ENCODE measurements around the gene CDC42BPB. TPM values are rescaled to one million over a fixed set of nuclear protein-coding genes. Genes with fewer than 3 reads are reported as not detected.
"Not testable (repeated sequence)": the region's sequence is repeated elsewhere in the genome, so short reads cannot be mapped to it uniquely, and the experiment has no call there.

CDC42BPB gene
- total RNA-seq, 2 donors from 2014 or later = 66.2 to 102 TPM

DNA sequence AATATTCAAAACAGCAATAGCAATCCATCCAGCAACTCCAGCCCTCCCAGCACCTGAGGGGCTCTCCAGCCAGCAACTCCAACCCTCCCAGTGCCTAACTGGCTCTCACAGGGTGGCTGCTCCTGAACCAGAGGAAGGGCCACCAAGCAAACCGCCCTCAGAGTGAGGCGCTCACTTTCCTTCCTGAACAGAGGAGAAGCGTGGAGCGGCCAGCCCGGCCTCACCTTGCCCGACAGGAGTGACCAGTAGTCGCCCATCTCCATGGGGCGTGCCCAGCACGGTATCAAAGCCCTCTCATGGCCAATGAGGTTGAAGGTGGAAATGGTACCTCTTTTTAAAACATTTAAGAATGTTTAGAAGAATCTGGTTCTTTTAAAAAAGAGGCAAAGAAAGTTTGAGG, 27.4 kb downstream of the CDC42BPB start:
- no peak for TF ChIP-seq POLR2A (IDR thresholded peaks at IDR 0.05)
- TF ChIP-seq, protein P1, sequence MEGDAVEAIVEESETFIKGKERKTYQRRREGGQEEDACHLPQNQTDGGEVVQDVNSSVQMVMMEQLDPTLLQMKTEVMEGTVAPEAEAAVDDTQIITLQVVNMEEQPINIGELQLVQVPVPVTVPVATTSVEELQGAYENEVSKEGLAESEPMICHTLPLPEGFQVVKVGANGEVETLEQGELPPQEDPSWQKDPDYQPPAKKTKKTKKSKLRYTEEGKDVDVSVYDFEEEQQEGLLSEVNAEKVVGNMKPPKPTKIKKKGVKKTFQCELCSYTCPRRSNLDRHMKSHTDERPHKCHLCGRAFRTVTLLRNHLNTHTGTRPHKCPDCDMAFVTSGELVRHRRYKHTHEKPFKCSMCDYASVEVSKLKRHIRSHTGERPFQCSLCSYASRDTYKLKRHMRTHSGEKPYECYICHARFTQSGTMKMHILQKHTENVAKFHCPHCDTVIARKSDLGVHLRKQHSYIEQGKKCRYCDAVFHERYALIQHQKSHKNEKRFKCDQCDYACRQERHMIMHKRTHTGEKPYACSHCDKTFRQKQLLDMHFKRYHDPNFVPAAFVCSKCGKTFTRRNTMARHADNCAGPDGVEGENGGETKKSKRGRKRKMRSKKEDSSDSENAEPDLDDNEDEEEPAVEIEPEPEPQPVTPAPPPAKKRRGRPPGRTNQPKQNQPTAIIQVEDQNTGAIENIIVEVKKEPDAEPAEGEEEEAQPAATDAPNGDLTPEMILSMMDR (IDR thresholded peaks at IDR 0.05) = no peak
- ATAC-seq = no peak
- Histone ChIP-seq H3K9me3 (no peaks in the 10 kb centered on the region), H3K4me3 (no peak overlapping the region), H3K27me3 (no peaks in the 10 kb centered on the region), H3K27ac (no peak overlapping the region), H3K4me1 (peaks cover 18% of the 10 kb centered on the region), H3K36me3 (replicated peaks in 1 of 2; ENCODE audit: insufficient read depth in 1 of 2, low read depth in 2 of 2) (no peaks in the 10 kb centered on the region)
- 90 to 95% methylated on average over 9 of the region's 9 CpGs for WGBS, 2 donors
- no peak for DNase-seq
- intact Hi-C loops (cut with DNase I) = no loop called here

DNA sequence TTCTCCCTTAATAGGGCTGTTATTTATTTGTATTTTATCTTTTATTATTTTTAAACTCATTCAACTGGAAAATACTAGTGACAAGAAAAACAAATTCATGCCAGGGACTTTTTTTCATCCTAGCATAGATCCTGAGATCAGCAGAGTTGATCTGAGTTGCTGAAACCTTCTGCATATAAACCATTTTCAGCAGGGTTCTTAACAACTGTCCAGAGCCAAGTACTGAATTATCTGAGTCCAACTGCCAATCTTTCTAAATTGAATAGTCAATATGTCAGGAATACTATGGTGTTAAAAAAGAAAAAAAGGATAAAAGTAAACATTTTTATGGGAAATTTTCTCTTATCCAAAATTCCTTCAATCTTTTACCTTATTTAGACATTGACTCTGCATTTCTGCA, 28.6 kb downstream of the CDC42BPB start:
- H3K4me3 ChIP-seq = no peak overlapping the region
- no peak for TF ChIP-seq POLR2A (IDR thresholded peaks at IDR 0.05)
- TF ChIP-seq, protein P1 (IDR thresholded peaks at IDR 0.05) = no peak
- intact Hi-C loops (cut with DNase I) = no loop called here
- no peaks in the 10 kb centered on the region for H3K27me3 ChIP-seq
- H3K4me1 ChIP-seq = peaks cover 15% of the 10 kb centered on the region
- H3K36me3 ChIP-seq (replicated peaks in 1 of 2; ENCODE audit: insufficient read depth in 1 of 2, low read depth in 2 of 2) = no peaks in the 10 kb centered on the region
- H3K27ac ChIP-seq = no peak overlapping the region
- ATAC-seq = no peak
- DNase-seq = no peak
- no peaks in the 10 kb centered on the region for H3K9me3 ChIP-seq

DNA sequence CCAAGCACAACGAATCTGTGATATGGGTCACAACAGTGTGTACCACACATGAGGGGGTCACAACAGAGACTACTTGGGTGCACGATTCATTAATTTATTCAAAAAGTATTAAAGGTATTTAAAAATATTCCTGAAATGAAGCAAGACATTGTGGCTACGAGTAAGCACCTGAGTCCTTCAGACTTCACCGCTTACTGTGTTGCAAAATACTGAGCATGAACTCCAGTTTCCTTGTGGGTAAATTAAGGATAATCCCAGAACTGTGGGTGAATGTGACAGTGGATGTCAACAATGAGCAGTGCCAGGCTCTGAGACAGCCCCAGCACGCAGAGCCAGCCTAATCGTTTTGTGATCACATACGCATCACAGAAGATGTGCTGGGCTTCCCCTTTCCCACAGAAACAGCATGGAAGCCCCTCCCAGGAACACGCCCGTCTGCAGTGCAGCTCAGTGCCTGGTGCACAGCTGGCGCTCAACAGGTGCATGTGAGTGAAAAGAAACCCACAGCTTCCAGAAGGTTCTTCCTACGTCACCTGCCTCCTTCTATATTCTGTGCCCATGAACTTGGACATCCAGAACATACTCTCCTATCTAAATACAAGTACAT, 29.1 kb downstream of the CDC42BPB start:
- peaks cover 10% of the 10 kb centered on the region for H3K4me1 ChIP-seq
- TF ChIP-seq, protein P1 (IDR thresholded peaks at IDR 0.05) = no peak
- no peak for DNase-seq
- intact Hi-C loops (cut with DNase I) = no loop called here
- no peaks in the 10 kb centered on the region for H3K36me3 ChIP-seq (replicated peaks in 1 of 2; ENCODE audit: insufficient read depth in 1 of 2, low read depth in 2 of 2)
- H3K9me3 ChIP-seq = no peaks in the 10 kb centered on the region
- ATAC-seq = no peak
- WGBS, 2 donors = 81 to 85% methylated on average over 8 to 11 of the region's 11 CpGs
- H3K27ac ChIP-seq = no peak overlapping the region
- no peaks in the 10 kb centered on the region for H3K27me3 ChIP-seq
- no peak overlapping the region for H3K4me3 ChIP-seq

DNA sequence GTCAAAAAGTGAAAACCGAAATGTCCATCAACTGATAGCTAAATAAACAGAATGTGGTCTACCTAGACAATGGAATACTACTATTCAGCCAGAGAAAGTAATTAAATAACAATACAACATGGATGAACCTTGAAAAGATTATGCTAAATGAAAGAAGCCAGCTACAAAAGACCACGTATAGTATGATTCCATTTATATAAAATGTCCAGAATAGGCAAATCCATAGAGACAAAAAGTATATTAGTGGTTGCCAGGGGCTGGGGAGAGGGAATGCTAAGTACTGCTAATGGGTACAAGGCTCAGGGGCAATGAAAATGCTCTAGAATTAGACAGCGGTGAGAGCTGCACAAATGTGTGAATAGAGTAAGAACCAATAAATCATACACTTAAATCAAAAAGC, 29.9 kb downstream of the CDC42BPB start:
- DNase-seq (no peak), ATAC-seq (no peak)
- H3K4me3 ChIP-seq = no peak overlapping the region
- peaks cover 11% of the 10 kb centered on the region for H3K4me1 ChIP-seq
- no peaks in the 10 kb centered on the region for H3K36me3 ChIP-seq (replicated peaks in 1 of 2; ENCODE audit: insufficient read depth in 1 of 2, low read depth in 2 of 2)
- no peak overlapping the region for H3K27ac ChIP-seq
- TF ChIP-seq, protein P1 (IDR thresholded peaks at IDR 0.05) = no peak
- no peak for TF ChIP-seq POLR2A (IDR thresholded peaks at IDR 0.05)
- 89 to 96% methylated on average over 3 of the region's 3 CpGs for WGBS, 2 donors
- H3K9me3 ChIP-seq = no peaks in the 10 kb centered on the region
- H3K27me3 ChIP-seq = no peaks in the 10 kb centered on the region
- intact Hi-C loops (cut with DNase I) = no loop called here

DNA sequence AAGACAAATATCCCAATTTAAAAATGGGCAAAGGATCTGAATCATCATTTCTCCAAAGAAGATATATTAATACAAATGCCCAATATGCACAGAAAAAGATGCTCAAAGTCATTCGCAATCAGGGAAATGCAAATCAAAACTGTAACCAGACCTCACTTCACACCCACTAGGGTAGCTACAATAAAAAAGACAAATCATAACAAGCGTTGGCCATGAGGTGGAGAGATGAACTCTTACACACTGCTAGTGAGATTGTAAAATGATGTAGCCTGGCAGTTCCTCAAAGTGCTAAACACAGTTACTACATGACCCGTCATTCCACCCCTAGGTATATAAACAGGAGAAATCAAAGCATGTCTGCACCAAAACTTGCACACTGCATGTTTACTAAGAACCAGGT, 30.4 kb downstream of the CDC42BPB start:
- H3K27ac ChIP-seq = no peak overlapping the region
- ATAC-seq = no peak

DNA sequence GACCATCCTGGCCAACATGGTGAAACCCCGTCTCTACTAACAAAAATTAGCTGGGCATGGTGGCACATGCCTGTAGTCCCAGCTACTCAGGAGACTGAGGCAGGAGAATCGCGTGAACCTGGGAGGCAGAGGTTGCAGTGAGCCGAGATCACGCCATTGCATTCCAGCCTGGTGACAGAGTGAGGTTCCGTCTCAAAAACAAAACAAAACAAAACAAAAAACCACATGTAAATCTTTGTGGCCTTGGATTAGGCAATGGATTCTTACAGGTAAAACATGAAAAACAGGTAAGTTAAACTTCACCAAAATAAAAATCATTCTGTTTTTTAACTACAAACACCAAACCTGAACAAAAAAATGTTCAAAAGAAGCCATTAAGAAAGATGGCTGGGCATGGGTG, 31.2 kb downstream of the CDC42BPB start:
- 74% methylated on average over 6 of the region's 6 CpGs for WGBS, 2 donors
- intact Hi-C loops (cut with DNase I); ATAC-seq; DNase-seq; H3K4me3 ChIP-seq; H3K27me3 ChIP-seq; H3K27ac ChIP-seq; H3K36me3 ChIP-seq (replicated peaks in 1 of 2; ENCODE audit: insufficient read depth in 1 of 2, low read depth in 2 of 2); H3K9me3 ChIP-seq: not testable (repeated sequence)
- H3K4me1 ChIP-seq = peaks cover 14% of the 10 kb centered on the region

More for the DNA sequence above, 30.4 kb downstream of the CDC42BPB start:
- intact Hi-C loops (cut with DNase I) = no loop called here
- WGBS, 2 donors = 95 to 96% methylated on average over 3 of the region's 3 CpGs
- Histone ChIP-seq H3K4me3 (no peak overlapping the region), H3K36me3 (replicated peaks in 1 of 2; ENCODE audit: insufficient read depth in 1 of 2, low read depth in 2 of 2) (no peaks in the 10 kb centered on the region), H3K4me1 (peaks cover 13% of the 10 kb centered on the region), H3K27me3 (no peaks in the 10 kb centered on the region), H3K9me3 (no peaks in the 10 kb centered on the region)
- no peak for DNase-seq
- no peak for TF ChIP-seq POLR2A (IDR thresholded peaks at IDR 0.05)
- TF ChIP-seq, protein P1 (IDR thresholded peaks at IDR 0.05) = no peak
